Motor neuron (in vitro differentiated cells): ENCODE results near the gene CCDC192. TPM values are rescaled to one million over a fixed set of nuclear protein-coding genes. Genes with fewer than 3 reads are reported as not detected.

Experiments used
- ATAC-seq, 8 experiments: fragments of 200-7000 bp; cut with Tn5 transposase; replicated peaks in 6 of 8; 2 replicates each; pipeline ENCODE4 v1.8.0; 2021; ENCODE audit warnings: mild to moderate bottlenecking in 8 of 8, moderate library complexity in 8 of 8
- H3K27ac ChIP-seq, 2 donors: fragments of 250-450 bp; sonication (Bioruptor Pico); 2 replicates each; pipeline ENCODE4 v1.9.0; 2021; ENCODE audit warnings: antibody characterized with exemption in 2 of 2, mild to moderate bottlenecking in 2 of 2, moderate library complexity in 1 of 2
- H3K4me1 ChIP-seq, 2 donors: fragments of 250-450 bp; sonication (Bioruptor Pico); replicated peaks in 1 of 2; 2 replicates each; pipeline ENCODE4 v1.6.1; 2021; ENCODE audit warnings: antibody characterized with exemption in 2 of 2, mild to moderate bottlenecking in 2 of 2, moderate library complexity in 1 of 2
- H3K4me3 ChIP-seq, 5 donors: fragments of 250-450 bp; sonication (Bioruptor Pico); 2 replicates each; pipeline ENCODE4 v1.9.0; 2021; ENCODE audit warnings: antibody characterized with exemption in 5 of 5, mild to moderate bottlenecking in 5 of 5, moderate library complexity in 4 of 5
- WGBS, 10 experiments: fragments of 450-650 bp; shearing (Covaris generic); methylation state at CpG; one replicate each; pipeline ENCODE4 v1.0.0; 2022; 5-methylcytosine and 5-hydroxymethylcytosine counted together
- in situ Hi-C, 9 experiments: fragments of 400-800 bp; cut with MboI; loops; one replicate each; pipeline ENCODE4 v1.15.0; 2021; ENCODE audit warnings: low sequenced_read_pairs in 9 of 9, low pct_unique_long_range_greater_than_20kb in 2 of 9; ENCODE audit not compliant: unreplicated experiment in 9 of 9
- total RNA-seq, 8 experiments: library from RNA; unstranded; fragments of 300-600 nt; gene quantifications; 2 replicates each; pipeline versions ENCODE4 v1.2.3 to v1.2.4, GENCODE V29; 2022

The CCDC192 gene
- total RNA-seq, 8 experiments from 2014 or later = 0.38 to 2.0 (median 1.2) TPM; not detected in 1

GRCh38 chr5:127892467-127893207, 189.4 kb downstream of the CCDC192 start:
- ATAC-seq = peak in 5 of 8 experiments; percentile 20 to 72 (median 40)
- in situ Hi-C loops = loop anchor here in 1 of 9 experiments (25.0 kb wide), 2 partner anchors 295 to 330 kb away; no protein-coding TSS in a partner anchor
- no peak overlapping the region for H3K4me3 ChIP-seq
- no peak overlapping the region for H3K27ac ChIP-seq
- peaks cover 0 to 4% of the 10 kb centered on the region in 2 donors for H3K4me1 ChIP-seq
- 0 to 100% (median 78%) methylated on average over 2 to 6 of the region's 6 CpGs; no CpG with 5 or more reads in 1 of the 10 experiments for WGBS, 10 experiments

- Histone ChIP-seq H3K4me3 (no peak overlapping the region), H3K4me1 (peaks cover 0 to 4% of the 10 kb centered on the region in 2 donors), H3K27ac (no peak overlapping the region)
- in situ Hi-C loops = loop anchor here in 1 of 9 experiments (25.0 kb wide), 2 partner anchors 294 to 331 kb away; no protein-coding TSS in a partner anchor
- WGBS, 10 experiments = 58 to 100% (median 80%) methylated on average over 1 to 2 of the region's 2 CpGs; no CpG with 5 or more reads in 1 of the 10 experiments
- no peak for ATAC-seq
Measured at GRCh38 chr5:127893232-127893631, 190.0 kb downstream of the CCDC192 start.

- in situ Hi-C loops = loop anchor here in 1 of 9 experiments (25.0 kb wide), 2 partner anchors 293 to 332 kb away; no protein-coding TSS in a partner anchor
- Histone ChIP-seq H3K27ac (no peak overlapping the region), H3K4me3 (no peak overlapping the region), H3K4me1 (peaks cover 0 to 4% of the 10 kb centered on the region in 2 donors)
- ATAC-seq = no peak
- 0 to 100% (median 81%) methylated on average over 1 to 4 of the region's 5 CpGs; no CpG with 5 or more reads in 1 of the 10 experiments for WGBS, 10 experiments
Measured at GRCh38 chr5:127894461-127894860, 191.3 kb downstream of the CCDC192 start.

GRCh38 chr5:127898551-127899213, 195.5 kb downstream of the CCDC192 start:
- in situ Hi-C loops = loop anchor here in 1 of 9 experiments (25.0 kb wide), 2 partner anchors 289 to 336 kb away; no protein-coding TSS in a partner anchor
- Histone ChIP-seq H3K27ac (no peak overlapping the region), H3K4me3 (no peak overlapping the region), H3K4me1 (no peaks in the 10 kb centered on the region)
- no peak for ATAC-seq
- WGBS, 10 experiments = 50 to 100% (median 86%) methylated on average over 1 to 4 of the region's 4 CpGs; no CpG with 5 or more reads in 1 of the 10 experiments

GRCh38 chr5:127899214-127899610, 196.0 kb downstream of the CCDC192 start:
- ATAC-seq = no peak
- Histone ChIP-seq H3K27ac (no peak overlapping the region), H3K4me1 (no peaks in the 10 kb centered on the region), H3K4me3 (no peak overlapping the region)
- 20 to 71% (median 45%) methylated on average over 1 to 2 of the region's 2 CpGs; no CpG with 5 or more reads in 2 of the 10 experiments for WGBS, 10 experiments
- in situ Hi-C loops = loop anchor here in 1 of 9 experiments (25.0 kb wide), 2 partner anchors 288 to 337 kb away; no protein-coding TSS in a partner anchor

- H3K4me1 ChIP-seq = no peaks in the 10 kb centered on the region
Measured at GRCh38 chr5:127906562-127907204, 203.5 kb downstream of the CCDC192 start.

GRCh38 chr5:127907907-127908306, 204.7 kb downstream of the CCDC192 start:
- no peak for ATAC-seq
- in situ Hi-C loops = no loop called here
- H3K4me3 ChIP-seq = no peak overlapping the region
- 40 to 90% (median 64%) methylated on average over 1 to 2 of the region's 2 CpGs; no CpG with 5 or more reads in 6 of the 10 experiments for WGBS, 10 experiments
- H3K27ac ChIP-seq = no peak overlapping the region
- no peaks in the 10 kb centered on the region for H3K4me1 ChIP-seq

More at GRCh38 chr5:127906562-127907204, 203.5 kb downstream of the CCDC192 start:
- H3K27ac ChIP-seq = no peak overlapping the region
- in situ Hi-C loops = no loop called here
- ATAC-seq = no peak
- WGBS, 10 experiments = 60 to 97% (median 80%) methylated on average over 1 to 2 of the region's 2 CpGs; no CpG with 5 or more reads in 1 of the 10 experiments
- H3K4me3 ChIP-seq = no peak overlapping the region

GRCh38 chr5:127909066-127909465, 205.9 kb downstream of the CCDC192 start:
- ATAC-seq = peak in 4 of 8 experiments; percentile 53 to 84 (median 81)
- 0 to 80% (median 22%) methylated on average over 1 to 3 of the region's 3 CpGs for WGBS, 10 experiments
- H3K27ac ChIP-seq = no peak overlapping the region
- no peak overlapping the region for H3K4me3 ChIP-seq
- in situ Hi-C loops = no loop called here
- no peaks in the 10 kb centered on the region for H3K4me1 ChIP-seq

GRCh38 chr5:127909821-127910220, 206.6 kb downstream of the CCDC192 start:
- 7 to 81% (median 69%) methylated on average over 1 of the region's 1 CpG; no CpG with 5 or more reads in 2 of the 10 experiments for WGBS, 10 experiments
- Histone ChIP-seq H3K4me1 (no peaks in the 10 kb centered on the region), H3K4me3 (no peak overlapping the region), H3K27ac (no peak overlapping the region)
- in situ Hi-C loops = no loop called here
- no peak for ATAC-seq

- Histone ChIP-seq H3K27ac (no peak overlapping the region), H3K4me1 (no peaks in the 10 kb centered on the region), H3K4me3 (no peak overlapping the region)
- ATAC-seq = no peak
- in situ Hi-C loops = no loop called here
- 56 to 100% (median 92%) methylated on average over 1 to 2 of the region's 2 CpGs; no CpG with 5 or more reads in 4 of the 10 experiments for WGBS, 10 experiments
Measured at GRCh38 chr5:127910307-127910956, 207.2 kb downstream of the CCDC192 start.

GRCh38 chr5:127911619-127912018, 208.4 kb downstream of the CCDC192 start:
- no peak for ATAC-seq
- 40 to 100% (median 100%) methylated on average over 1 to 2 of the region's 2 CpGs; no CpG with 5 or more reads in 3 of the 10 experiments for WGBS, 10 experiments
- Histone ChIP-seq H3K4me1 (no peaks in the 10 kb centered on the region), H3K27ac (no peak overlapping the region), H3K4me3 (no peak overlapping the region)
- in situ Hi-C loops = no loop called here

- no peaks in the 10 kb centered on the region for H3K4me1 ChIP-seq
- H3K27ac ChIP-seq = no peak overlapping the region
- H3K4me3 ChIP-seq = no peak overlapping the region
- in situ Hi-C loops = no loop called here
- 60 to 100% (median 96%) methylated on average over 1 to 3 of the region's 3 CpGs; no CpG with 5 or more reads in 2 of the 10 experiments for WGBS, 10 experiments
- ATAC-seq = no peak
Measured at GRCh38 chr5:127912411-127912810, 209.2 kb downstream of the CCDC192 start.
